DLD1 (cell line): ENCODE data around the gene RBM38.

Experiments used
- in situ Hi-C: cut with HindIII; loops from 2 replicates; pipeline ENCODE4 v1.10.0; 2017; ENCODE audit warnings: low sequenced_read_pairs

RBM38 gene

DNA sequence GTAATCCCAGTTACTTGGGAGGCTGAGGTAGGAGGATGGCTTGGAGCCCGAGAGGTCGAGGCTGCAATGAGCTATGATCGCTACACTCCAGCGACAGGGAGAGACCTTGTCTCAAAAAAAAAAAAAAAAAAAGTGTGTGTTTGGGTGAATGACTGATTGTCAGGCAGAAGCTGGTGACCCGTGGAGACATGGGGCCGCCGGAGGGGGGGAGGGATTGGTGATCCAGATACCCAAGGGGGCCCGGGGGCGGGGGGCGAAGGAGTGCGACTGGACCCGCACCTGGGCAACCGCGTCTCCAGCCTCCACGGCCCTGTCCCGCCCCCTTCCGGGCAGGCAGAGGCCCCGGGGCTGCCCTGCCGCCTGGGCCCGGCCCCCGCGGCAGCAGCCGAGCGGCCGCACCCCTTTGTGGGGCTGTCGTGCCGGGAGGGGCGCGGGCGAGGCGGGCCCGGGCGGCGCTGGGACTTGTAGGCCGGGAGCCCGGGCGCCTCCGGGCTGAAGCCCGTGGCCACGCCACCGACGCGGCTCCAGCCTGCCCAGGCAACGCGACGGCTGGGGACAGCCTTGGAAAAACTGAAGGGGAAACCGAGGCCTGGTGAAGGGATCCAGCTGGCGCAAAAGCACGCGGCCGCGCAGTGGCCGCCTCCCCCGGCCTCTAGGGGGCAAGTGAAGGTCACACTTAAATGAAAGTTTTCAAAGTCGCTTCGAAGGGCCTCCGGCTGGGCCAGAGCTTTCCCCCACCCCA lies 2.1 kb upstream of the RBM38 start:
- in situ Hi-C loops = no loop called here

- in situ Hi-C loops = no loop called here
Observed at GRCh38 chr20:57389695-57390603, 1.2 kb upstream of the RBM38 start.

- in situ Hi-C loops = no loop called here
Observed at GRCh38 chr20:57391439-57392301, 474 bp downstream of the RBM38 start.

GRCh38 chr20:57392512-57393271 lies 1.5 kb downstream of the RBM38 start:
- in situ Hi-C loops = no loop called here

GRCh38 chr20:57393321-57394120 lies 2.3 kb downstream of the RBM38 start:
- in situ Hi-C loops = no loop called here

- in situ Hi-C loops = no loop called here
Observed at GRCh38 chr20:57394121-57395082, 3.2 kb downstream of the RBM38 start.

DNA sequence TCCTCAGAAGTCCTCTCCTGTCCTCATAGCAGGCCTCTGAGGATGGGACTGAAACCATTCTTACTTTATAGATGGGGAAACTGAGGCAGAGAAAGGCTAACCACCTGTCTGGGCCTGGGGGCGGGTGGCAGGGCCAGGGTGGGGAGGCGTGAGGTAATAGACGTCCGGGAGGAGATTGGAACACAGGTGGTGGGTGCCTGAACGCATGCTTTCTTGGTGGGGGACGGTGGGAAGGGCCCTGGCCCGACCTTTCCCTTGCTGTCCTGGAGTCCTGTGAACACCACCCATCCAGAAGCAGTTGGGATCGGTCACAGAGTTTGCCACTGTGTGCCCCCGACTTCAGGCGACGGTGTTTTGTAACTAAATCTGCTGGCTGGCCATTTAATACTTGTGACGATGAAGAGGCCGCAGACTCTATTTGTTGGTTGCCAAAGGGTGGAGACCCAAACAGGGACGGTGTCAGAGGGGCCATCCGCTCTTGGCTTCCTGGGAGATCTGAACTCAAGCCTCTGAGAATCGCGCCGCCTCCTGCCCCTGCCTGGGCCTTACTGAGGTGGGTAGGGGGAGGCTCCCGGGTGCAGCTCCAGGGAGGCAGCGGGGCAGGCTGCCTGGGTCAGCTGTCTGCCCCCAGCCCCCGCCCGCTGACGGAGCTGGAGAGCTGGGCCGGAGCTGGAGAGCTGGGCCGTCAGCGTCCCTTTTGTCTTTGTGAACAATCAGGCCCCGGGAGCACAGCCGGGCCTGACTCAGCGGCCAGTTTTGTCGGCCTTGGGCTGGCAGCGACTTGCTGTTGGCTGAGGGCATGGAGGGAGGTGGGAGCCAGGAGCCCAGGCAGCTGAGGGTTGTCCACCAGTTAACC lies 4.1 kb downstream of the RBM38 start:
- in situ Hi-C loops = no loop called here

GRCh38 chr20:57396212-57396983 lies 5.2 kb downstream of the RBM38 start:
- in situ Hi-C loops = no loop called here

GRCh38 chr20:57396984-57397692 lies 5.9 kb downstream of the RBM38 start:
- in situ Hi-C loops = no loop called here

DNA sequence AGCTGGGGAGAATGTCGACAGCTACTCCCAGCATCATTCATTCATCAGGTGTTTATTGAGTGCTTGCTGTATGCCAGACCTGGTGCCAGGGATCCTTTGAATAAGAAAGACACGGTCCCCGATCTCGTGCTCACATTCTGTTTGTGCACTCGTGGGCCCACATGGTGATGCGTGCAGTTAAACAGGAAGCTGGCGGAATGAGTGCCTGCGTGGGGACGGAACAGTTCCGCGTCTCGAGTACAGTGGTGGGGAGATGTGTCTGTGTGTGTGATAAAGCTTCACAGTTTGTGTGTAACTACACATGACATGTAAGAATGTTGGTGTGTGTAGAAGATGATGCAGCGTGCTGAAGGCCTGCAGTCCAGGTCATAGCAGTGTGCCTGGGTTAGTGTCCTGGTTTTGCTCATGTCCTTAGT lies 6.5 kb downstream of the RBM38 start:
- in situ Hi-C loops = no loop called here

DNA sequence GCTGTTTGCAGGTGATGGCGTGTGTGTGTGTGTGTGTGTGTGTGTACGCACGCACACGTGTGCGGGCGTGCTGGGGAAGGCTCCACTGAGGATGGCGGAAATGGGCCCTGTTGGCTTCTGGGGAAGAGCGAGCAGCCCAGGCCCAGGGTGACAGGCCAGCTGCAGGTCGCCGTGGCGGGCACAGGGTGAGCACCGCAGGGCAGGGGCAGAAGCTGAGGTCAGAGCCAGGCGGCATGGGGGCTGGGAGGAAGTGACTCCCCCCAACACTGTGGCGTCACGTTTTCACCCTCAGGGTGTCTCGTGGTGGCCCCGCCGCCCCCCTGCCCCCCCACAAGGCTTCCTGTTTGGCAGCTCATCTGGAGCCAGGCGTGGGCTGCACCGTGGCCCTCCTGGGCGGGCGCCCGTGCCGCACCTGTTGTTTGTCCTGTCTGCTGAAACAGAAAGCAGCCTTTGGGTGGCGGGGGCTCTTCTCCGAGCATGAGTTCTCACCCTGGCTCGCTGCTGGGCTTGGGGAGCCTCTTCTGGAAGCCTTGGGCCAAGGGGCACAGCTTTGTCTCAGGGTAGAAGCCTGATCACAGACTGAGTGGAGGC lies 7.1 kb downstream of the RBM38 start:
- in situ Hi-C loops = no loop called here

DNA sequence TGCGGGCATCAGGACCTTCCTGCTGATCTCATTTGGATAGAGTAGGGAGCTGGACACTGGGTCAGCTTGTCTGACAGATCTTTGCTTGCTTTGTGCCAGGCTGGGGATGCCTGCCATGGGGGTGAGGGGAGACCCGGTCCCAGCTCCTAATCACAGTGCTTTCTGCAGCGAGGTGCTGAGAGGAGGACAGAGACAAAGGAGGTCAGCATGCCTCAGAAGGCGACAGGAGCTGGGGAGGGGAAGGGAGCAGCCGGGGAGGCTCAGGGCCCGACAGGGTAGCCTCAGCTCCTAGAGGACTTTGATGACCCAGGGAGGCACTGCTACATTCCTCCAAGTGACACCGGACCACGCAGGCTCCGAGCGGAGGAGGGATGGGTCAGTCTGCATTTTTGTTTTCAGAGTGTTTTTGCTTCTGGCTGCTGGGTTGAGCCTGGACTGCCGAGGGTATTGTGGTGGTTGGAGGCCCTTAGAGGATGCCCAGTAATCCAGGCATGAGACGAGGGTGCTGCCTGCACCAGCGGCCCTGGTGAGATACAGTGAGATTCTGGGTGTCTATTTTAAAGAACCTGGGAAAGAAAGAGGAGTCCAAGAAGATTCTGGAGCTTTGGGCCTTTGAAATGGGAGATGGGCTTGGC lies 7.8 kb downstream of the RBM38 start:
- in situ Hi-C loops = no loop called here

DNA sequence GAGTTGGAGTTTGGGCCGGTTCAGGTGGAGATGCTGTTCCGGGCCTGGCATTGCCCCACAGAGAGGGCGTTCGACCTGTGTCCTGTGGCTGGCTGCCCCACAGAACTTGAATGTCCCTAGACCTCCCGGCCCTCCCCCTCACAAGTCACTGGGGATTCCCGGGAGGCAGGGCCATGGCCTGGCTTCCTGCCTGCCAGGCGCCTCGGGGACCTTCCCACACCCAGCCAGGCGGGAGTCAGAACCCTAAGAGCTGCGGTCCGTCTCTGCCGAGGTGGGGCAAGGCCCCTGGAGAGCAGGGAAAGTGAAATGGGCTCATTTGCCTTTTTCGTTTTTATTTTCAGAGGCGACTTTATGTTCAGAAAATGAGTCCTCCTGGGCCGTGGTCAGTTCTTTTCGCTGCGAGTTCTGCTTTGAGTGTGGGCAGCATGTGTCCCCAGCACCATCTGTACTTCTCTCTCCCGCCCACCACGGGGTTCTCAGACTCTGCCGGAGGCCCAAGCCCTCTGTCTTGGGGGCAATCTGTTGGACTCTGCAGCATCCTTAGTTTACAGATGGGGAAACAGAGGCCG lies 8.5 kb downstream of the RBM38 start:
- in situ Hi-C loops = no loop called here

DNA sequence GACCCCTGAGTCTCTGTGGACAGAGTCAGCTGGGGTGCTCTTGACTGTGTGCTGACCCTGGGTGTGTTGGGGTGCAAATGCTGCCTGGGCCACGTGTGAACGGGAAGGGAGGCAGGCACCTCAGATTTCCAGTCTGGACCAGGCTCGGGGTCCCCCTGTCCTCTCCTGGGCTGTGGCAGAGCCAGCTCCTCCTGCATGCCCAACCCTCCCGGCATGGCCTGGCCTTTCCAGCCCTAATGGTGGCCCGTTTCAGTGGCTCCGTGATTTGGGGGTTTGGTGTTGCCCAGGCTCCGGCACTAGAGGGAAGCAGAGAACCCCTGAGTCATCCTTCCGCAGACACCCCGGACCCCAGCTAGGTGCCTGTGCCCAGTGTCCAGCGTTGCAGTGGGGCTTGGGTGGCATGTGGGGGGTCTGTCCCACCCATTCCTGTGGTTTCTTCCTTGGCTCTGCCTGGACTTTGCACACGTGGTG lies 9.1 kb downstream of the RBM38 start:
- in situ Hi-C loops = no loop called here
